ENCODE results near the gene UCK1.

Gene UCK1

DNA sequence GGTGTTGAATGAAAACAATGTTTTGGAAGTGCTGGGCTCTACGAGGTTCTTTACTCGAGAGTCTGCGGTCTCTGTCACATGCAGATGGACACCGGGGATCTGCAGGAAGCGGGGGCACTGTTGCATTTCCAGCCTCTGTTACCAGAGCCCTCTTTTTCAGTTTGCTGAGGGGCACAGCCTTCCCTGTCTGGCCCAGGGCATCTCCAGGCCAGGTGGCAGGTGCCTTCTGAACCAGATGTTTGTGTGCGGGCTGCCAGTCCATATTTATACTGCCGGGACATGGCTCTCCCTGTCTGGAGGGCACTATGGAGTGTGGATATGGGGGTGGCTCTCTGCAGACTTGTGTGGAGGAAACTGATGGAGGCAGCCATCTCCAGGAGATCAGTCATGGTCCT, 47.0 kb downstream of the UCK1 start:
- CTCF ChIA-PET, result no interaction called here
- TF ChIP-seq L3MBTL2 (conservative IDR thresholded peaks at IDR 0.05) (no peak), FOXK2 (IDR thresholded peaks at IDR 0.05) (no peak), SUZ12 (IDR thresholded peaks at IDR 0.05) (no peak), ELF4 (IDR thresholded peaks at IDR 0.05) (no peak), NFRKB (IDR thresholded peaks at IDR 0.05) (no peak), ZNF384 (IDR thresholded peaks at IDR 0.05) (no peak), FOXM1 (IDR thresholded peaks at IDR 0.05; ENCODE audit: borderline replicate concordance) (no peak), LEF1 (IDR thresholded peaks at IDR 0.05; ENCODE audit: borderline replicate concordance) (no peak), BHLHE40 (IDR thresholded peaks at IDR 0.05; ENCODE audit: borderline replicate concordance) (no peak), SP1 (IDR thresholded peaks at IDR 0.05) (no peak), ARNT (IDR thresholded peaks at IDR 0.05) (no peak), HDGF (IDR thresholded peaks at IDR 0.05; ENCODE audit: borderline replicate concordance) (no peak), FOXA1 (IDR thresholded peaks at IDR 0.05) (no peak), TARDBP (IDR thresholded peaks at IDR 0.05) (no peak), CTBP1 (IDR thresholded peaks at IDR 0.05; ENCODE audit: borderline replicate concordance) (no peak)
- TF ChIP-seq, protein P1, sequence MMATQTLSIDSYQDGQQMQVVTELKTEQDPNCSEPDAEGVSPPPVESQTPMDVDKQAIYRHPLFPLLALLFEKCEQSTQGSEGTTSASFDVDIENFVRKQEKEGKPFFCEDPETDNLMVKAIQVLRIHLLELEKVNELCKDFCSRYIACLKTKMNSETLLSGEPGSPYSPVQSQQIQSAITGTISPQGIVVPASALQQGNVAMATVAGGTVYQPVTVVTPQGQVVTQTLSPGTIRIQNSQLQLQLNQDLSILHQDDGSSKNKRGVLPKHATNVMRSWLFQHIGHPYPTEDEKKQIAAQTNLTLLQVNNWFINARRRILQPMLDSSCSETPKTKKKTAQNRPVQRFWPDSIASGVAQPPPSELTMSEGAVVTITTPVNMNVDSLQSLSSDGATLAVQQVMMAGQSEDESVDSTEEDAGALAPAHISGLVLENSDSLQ (IDR thresholded peaks at IDR 0.05), result no peak
- no peak for DNase-seq (ENCODE audit: extremely low spot score)
- POLR2A ChIA-PET, result no interaction called here

DNA sequence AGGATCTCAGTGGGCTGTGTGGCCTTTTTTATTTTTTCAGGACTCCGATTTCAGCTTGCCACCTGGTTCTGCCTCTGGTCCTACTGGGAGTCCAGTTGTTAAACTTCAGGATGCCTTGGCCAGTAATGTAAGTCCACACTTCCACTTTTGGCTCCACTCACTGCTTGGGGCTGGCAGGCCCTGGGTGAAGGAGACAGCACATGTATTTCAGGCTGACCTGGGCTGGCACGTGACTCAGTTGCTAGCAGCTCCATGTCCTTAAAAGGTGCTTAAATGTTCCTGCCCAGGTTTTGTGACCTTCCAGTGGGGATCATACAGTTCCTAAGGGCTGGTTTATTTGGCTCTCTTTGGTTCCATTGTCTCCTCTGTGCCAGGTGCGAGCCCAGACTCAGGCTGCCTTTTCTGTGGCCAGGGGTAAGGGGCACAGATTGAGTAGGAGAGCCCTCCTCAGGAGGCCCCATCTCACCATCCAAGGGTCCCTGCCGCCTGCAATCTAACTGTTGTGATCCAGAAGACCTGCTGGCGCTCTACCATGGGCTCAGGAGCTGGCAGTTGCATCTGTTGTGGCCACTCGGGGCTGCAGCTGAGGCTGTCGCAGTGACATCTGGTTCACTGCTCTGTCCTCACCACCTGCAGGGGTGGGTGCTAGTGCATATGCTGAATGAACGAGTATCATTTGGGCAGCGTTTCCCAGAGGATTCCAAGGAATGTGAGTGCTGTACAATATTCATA, 47.6 kb downstream of the UCK1 start:
- DNase-seq (ENCODE audit: extremely low spot score), result no peak
- ChIA-PET POLR2A (no interaction called here), CTCF (no interaction called here)
- no peak for TF ChIP-seq ELF4 (IDR thresholded peaks at IDR 0.05)
- no peak for TF ChIP-seq FOXK2 (IDR thresholded peaks at IDR 0.05)
- no peak for TF ChIP-seq SUZ12 (IDR thresholded peaks at IDR 0.05)
- TF ChIP-seq, protein P1 (IDR thresholded peaks at IDR 0.05), result no peak

DNA sequence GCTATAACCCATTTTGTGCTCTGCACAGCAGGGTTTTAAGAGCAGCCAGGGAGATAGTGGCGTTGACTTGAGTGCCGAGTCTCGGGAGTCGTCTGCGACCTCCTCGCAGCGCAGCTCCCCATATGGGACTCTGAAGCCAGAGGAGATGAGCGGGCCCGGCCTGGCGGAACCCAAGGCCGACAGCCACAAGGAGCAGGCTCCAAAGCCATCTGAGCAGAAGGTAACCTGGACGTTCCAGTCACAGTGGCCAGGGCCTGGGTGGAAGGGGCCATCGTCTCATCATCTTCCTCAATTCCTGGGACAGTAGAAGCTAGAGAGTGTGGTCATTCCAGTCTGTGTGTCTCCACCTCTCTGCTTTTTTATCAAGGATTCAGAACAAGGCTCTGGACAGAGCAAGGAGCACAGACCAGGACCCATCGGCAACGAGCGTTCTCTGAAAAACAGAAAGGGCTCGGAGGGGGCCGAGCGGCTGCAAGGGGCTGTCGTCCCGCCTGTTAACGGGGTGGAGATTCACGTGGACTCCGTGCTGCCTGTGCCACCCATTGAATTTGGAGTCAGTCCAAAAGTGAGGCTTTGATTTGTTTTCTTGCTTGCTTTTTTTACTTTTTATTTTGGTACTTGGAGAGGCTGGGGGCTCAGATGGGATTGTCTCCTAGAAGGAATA, 48.6 kb downstream of the UCK1 start:
- no peak for DNase-seq (ENCODE audit: extremely low spot score)
- ChIA-PET CTCF (no interaction called here), POLR2A (no interaction called here)
- TF ChIP-seq SP1 (IDR thresholded peaks at IDR 0.05), result no peak
- TF ChIP-seq, protein P1 (IDR thresholded peaks at IDR 0.05), result no peak
- no peak for TF ChIP-seq ZNF384 (IDR thresholded peaks at IDR 0.05)
- TF ChIP-seq FOXA1 (IDR thresholded peaks at IDR 0.05), result no peak
- no peak for TF ChIP-seq SUZ12 (IDR thresholded peaks at IDR 0.05)
- TF ChIP-seq HDGF (IDR thresholded peaks at IDR 0.05; ENCODE audit: borderline replicate concordance), result no peak
- no peak for TF ChIP-seq TARDBP (IDR thresholded peaks at IDR 0.05)
- no peak for TF ChIP-seq ARNT (IDR thresholded peaks at IDR 0.05)

DNA sequence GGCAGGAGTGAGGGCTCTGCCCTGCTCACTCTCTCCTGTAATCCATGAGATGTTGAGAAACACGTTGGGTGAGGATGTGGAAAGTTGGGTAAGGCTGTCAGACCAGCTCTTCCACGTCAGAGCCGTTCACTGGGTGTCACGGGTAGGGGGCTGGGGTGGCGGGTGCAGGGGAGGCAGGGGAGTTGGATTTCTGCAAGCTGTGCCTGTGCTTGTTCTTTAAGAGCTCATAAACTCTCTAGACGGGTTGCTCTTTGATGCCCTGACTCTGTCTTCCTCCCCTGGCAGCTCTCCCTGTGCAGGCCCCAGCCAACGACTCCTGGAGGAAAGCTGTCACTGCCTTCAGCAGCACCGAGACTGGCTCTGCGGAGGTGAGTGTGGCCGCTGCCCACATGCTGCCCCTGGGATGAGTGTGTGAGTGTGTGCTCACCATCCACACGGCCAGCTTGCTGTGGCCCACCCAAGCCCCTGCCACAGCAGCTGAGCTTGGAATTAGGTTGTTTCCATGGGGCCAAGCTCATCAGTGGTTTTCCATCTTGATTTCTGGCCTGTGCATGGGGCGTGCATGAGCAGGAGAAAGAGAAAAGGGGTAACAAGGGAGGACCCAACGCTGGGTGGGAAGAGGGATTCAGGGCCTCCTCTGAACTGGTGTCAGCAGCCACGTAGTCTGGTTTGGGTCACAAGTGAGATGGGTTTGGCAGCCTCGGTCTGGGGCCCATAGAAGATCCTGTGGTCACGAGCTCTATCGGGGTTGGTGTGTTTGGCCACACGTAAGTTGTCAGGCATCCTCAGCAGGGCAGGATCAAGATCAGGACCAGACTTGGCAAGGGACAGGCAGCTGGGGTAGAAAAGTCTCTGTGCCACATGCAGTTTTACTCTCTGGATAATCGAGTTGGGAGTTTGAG, 49.4 kb downstream of the UCK1 start:
- CTCF ChIA-PET, result no interaction called here
- POLR2A ChIA-PET, result interaction anchor here (0.8 kb wide), 1 partner anchor 108 kb away, joined by 3 read pairs; no protein-coding TSS in a partner anchor

DNA sequence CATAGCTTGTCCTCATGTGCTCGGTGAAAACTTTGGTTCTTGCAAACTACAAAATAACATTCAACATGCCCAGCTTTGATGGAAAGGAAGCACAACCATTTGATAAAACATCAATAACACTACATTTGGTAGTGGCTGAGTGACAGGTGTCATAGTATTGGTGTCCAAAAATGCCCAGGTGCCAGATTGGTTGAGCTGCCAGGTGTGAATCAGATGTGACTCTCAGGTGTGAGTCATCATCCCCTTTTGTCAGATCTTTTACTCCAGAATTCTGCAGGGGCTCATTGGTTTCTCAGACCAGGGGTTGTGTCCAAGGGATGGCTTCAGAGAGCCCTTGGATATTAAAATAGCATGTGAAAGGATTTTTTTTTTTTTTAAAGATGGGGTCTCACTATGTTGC, 50.8 kb downstream of the UCK1 start:
- TF ChIP-seq CTBP1 (IDR thresholded peaks at IDR 0.05; ENCODE audit: borderline replicate concordance) (no peak), ARNT (IDR thresholded peaks at IDR 0.05) (no peak), BHLHE40 (IDR thresholded peaks at IDR 0.05; ENCODE audit: borderline replicate concordance) (no peak), HDGF (IDR thresholded peaks at IDR 0.05; ENCODE audit: borderline replicate concordance) (no peak), FOXA1 (IDR thresholded peaks at IDR 0.05) (no peak), ELF4 (IDR thresholded peaks at IDR 0.05) (no peak), LEF1 (IDR thresholded peaks at IDR 0.05; ENCODE audit: borderline replicate concordance) (no peak), FOXK2 (IDR thresholded peaks at IDR 0.05) (no peak), TARDBP (IDR thresholded peaks at IDR 0.05) (no peak)
- no peak for DNase-seq (ENCODE audit: extremely low spot score)
- ChIA-PET CTCF (no interaction called here), POLR2A (interaction anchor here (0.9 kb wide), 1 partner anchor 107 kb away, joined by 3 read pairs; no protein-coding TSS in a partner anchor)

More for the DNA sequence above, 49.4 kb downstream of the UCK1 start:
- no peak for DNase-seq (ENCODE audit: extremely low spot score)
- TF ChIP-seq LEF1 (IDR thresholded peaks at IDR 0.05; ENCODE audit: borderline replicate concordance) (no peak), CTBP1 (IDR thresholded peaks at IDR 0.05; ENCODE audit: borderline replicate concordance) (no peak), ELF4 (IDR thresholded peaks at IDR 0.05) (no peak), FOXA1 (IDR thresholded peaks at IDR 0.05) (no peak), SUZ12 (IDR thresholded peaks at IDR 0.05) (no peak), FOXM1 (IDR thresholded peaks at IDR 0.05; ENCODE audit: borderline replicate concordance) (no peak), NFRKB (IDR thresholded peaks at IDR 0.05) (no peak), L3MBTL2 (conservative IDR thresholded peaks at IDR 0.05) (no peak)
- TF ChIP-seq, protein P1 (IDR thresholded peaks at IDR 0.05), result no peak
